H9 (cell line): ENCODE data around the gene CYP2U1. TPM values are rescaled to one million over a fixed set of nuclear protein-coding genes. Genes with fewer than 3 reads are reported as not detected.

Experiments used
- DNase-seq: peaks from one replicate; pipeline ENCODE4 v3.0.0-alpha.2; 2017
- H2AFZ ChIP-seq: one replicate; pipeline ENCODE4 v1.6.1; 2013; ENCODE audit warnings: mild to moderate bottlenecking, low read length, control low read depth, moderate library complexity
- H2AK5ac ChIP-seq: 2 replicates; pipeline ENCODE4 v1.6.1; 2013; ENCODE audit warnings: low read length, control low read depth, mixed read lengths; ENCODE audit not compliant: insufficient read length
- H2BK120ac ChIP-seq: one replicate; pipeline ENCODE4 v1.6.1; 2013; ENCODE audit warnings: low read depth, mild to moderate bottlenecking, low read length, control low read depth, inconsistent platforms; ENCODE audit not compliant: poor library complexity, severe bottlenecking
- H2BK12ac ChIP-seq: 2 replicates; pipeline ENCODE4 v1.6.1; 2013; ENCODE audit warnings: low read length, control low read depth, mixed read lengths, low read depth; ENCODE audit not compliant: insufficient read length
- H2BK15ac ChIP-seq: 2 replicates; pipeline ENCODE4 v1.6.1; 2013; ENCODE audit warnings: low read depth, low read length, control low read depth
- H2BK20ac ChIP-seq: one replicate; pipeline ENCODE4 v1.6.1; 2013; ENCODE audit warnings: low read depth, mild to moderate bottlenecking, low read length, control low read depth, inconsistent platforms; ENCODE audit not compliant: poor library complexity, severe bottlenecking
- H2BK5ac ChIP-seq: 2 replicates; pipeline ENCODE4 v1.6.1; 2013; ENCODE audit warnings: low read length, control low read depth, mixed read lengths; ENCODE audit not compliant: insufficient read length
- H3K14ac ChIP-seq: 2 replicates; pipeline ENCODE4 v1.6.1; 2013; ENCODE audit warnings: low read length, control low read depth; ENCODE audit not compliant: insufficient read depth
- H3K18ac ChIP-seq: 2 replicates; pipeline ENCODE4 v1.6.1; 2013; ENCODE audit warnings: low read depth, mild to moderate bottlenecking, mixed read lengths, low read length, control low read depth; ENCODE audit not compliant: insufficient read length
- H3K23ac ChIP-seq: 2 replicates; pipeline ENCODE4 v1.6.1; 2013; ENCODE audit warnings: low read length, control low read depth, mixed read lengths, low read depth; ENCODE audit not compliant: insufficient read length
- H3K23me2 ChIP-seq: 2 replicates; pipeline ENCODE4 v1.6.1; 2013; ENCODE audit warnings: low read depth, mild to moderate bottlenecking, mixed read lengths, low read length, control low read depth; ENCODE audit not compliant: insufficient read length, poor library complexity, severe bottlenecking
- H3K27ac ChIP-seq: 2 replicates; pipeline ENCODE4 v1.5.1; 2013; ENCODE audit warnings: low read length, control low read depth, mixed read lengths, low read depth; ENCODE audit not compliant: insufficient read length
- H3K27me3 ChIP-seq: 2 replicates; pipeline ENCODE4 v1.6.1; 2013; ENCODE audit warnings: low read length, control low read depth, inconsistent platforms; ENCODE audit not compliant: insufficient read depth
- H3K4ac ChIP-seq: 2 replicates; pipeline ENCODE4 v1.6.1; 2013; ENCODE audit warnings: low read depth, mild to moderate bottlenecking, control low read depth, inconsistent platforms, low read length, moderate library complexity
- H3K4me1 ChIP-seq: 2 replicates; pipeline ENCODE4 v1.6.1; 2013; ENCODE audit warnings: low read length, control low read depth, inconsistent platforms; ENCODE audit not compliant: insufficient read depth
- H3K4me2 ChIP-seq: 2 replicates; pipeline ENCODE4 v1.6.1; 2013; ENCODE audit warnings: low read length, control low read depth, mixed read lengths; ENCODE audit not compliant: insufficient read length, insufficient read depth
- H3K56ac ChIP-seq: 2 replicates; pipeline ENCODE4 v1.6.1; 2013; ENCODE audit warnings: low read depth, mild to moderate bottlenecking, mixed read lengths, low read length, control low read depth; ENCODE audit not compliant: insufficient read length
- H3K79me1 ChIP-seq: 2 replicates; pipeline ENCODE4 v1.6.1; 2013; ENCODE audit warnings: low read depth, mild to moderate bottlenecking, moderate library complexity, low read length, control low read depth, inconsistent platforms; ENCODE audit not compliant: insufficient read depth, poor library complexity, severe bottlenecking
- H3K79me2 ChIP-seq: 2 replicates; pipeline ENCODE4 v1.6.1; 2013; ENCODE audit warnings: low read length, control low read depth, inconsistent platforms; ENCODE audit not compliant: insufficient read depth
- H3K9ac ChIP-seq: 2 replicates; pipeline ENCODE4 v1.6.1; 2013; ENCODE audit warnings: low read length, control low read depth, mixed read lengths; ENCODE audit not compliant: insufficient read length; ENCODE audit errors: extremely low read depth
- H3K9me3 ChIP-seq: one replicate; pipeline ENCODE4 v1.6.1; 2013; ENCODE audit warnings: low read depth, low read length, inconsistent platforms; ENCODE audit not compliant: control insufficient read depth
- H3T11ph ChIP-seq: one replicate; pipeline ENCODE4 v1.6.1; 2013; ENCODE audit warnings: mild to moderate bottlenecking, low read length, control low read depth, inconsistent platforms
- H4K20me1 ChIP-seq: one replicate; pipeline ENCODE4 v1.6.1; 2013; ENCODE audit not compliant: control insufficient read depth, insufficient read length, insufficient read depth
- H4K5ac ChIP-seq: 2 replicates; pipeline ENCODE4 v1.6.1; 2013; ENCODE audit warnings: low read depth, mild to moderate bottlenecking, mixed read lengths, low read length, control low read depth; ENCODE audit not compliant: insufficient read length
- H4K8ac ChIP-seq: replicated peaks from 2 replicates; pipeline ENCODE4 v1.6.1; 2013; ENCODE audit warnings: low read length, control low read depth, mixed read lengths, low read depth; ENCODE audit not compliant: insufficient read length
- H4K91ac ChIP-seq: 2 replicates; pipeline ENCODE4 v1.6.1; 2013; ENCODE audit warnings: low read depth, mild to moderate bottlenecking, moderate library complexity, mixed read lengths, low read length, control low read depth; ENCODE audit not compliant: insufficient read length
- H3K27ac Mint-ChIP-seq, 3 experiments: 2 replicates in 2 of 3; 3 replicates in 1 of 3; pipeline ENCODE4 v1.8.0; 2020 to 2021; ENCODE audit warnings: mixed read lengths in 3 of 3, mild to moderate bottlenecking in 1 of 3, moderate library complexity in 1 of 3
- H3K27me3 Mint-ChIP-seq: 2 replicates; pipeline ENCODE4 v1.8.0; 2021; ENCODE audit warnings: low read depth, mild to moderate bottlenecking, moderate library complexity, mixed read lengths
- H3K36me3 Mint-ChIP-seq, 3 experiments: 2 replicates in 2 of 3; 3 replicates in 1 of 3; pipeline ENCODE4 v1.8.0; 2020 to 2021; ENCODE audit warnings: low read depth in 3 of 3, mixed read lengths in 3 of 3; ENCODE audit not compliant: insufficient read depth in 1 of 3
- H3K4me1 Mint-ChIP-seq, 2 experiments: 2 replicates each; pipeline ENCODE4 v1.8.0; 2020; ENCODE audit warnings: mixed read lengths in 2 of 2
- H3K4me3 Mint-ChIP-seq, 2 experiments: 2 replicates in 1 of 2; 3 replicates in 1 of 2; pipeline ENCODE4 v1.8.0; 2020 to 2021; ENCODE audit warnings: mild to moderate bottlenecking in 2 of 2, mixed read lengths in 2 of 2, moderate library complexity in 1 of 2
- H3K9me3 Mint-ChIP-seq, 2 experiments: 2 replicates in 1 of 2; 3 replicates in 1 of 2; pipeline ENCODE4 v1.8.0; 2020; ENCODE audit warnings: mild to moderate bottlenecking in 2 of 2, mixed read lengths in 2 of 2, moderate library complexity in 1 of 2
- CTCF ChIP-seq: fragments of 200-600 bp; sonication (generic); conservative IDR thresholded peaks from 3 replicates; pipeline ENCODE4 v1.8.0; 2021; ENCODE audit warnings: antibody characterized with exemption, mild to moderate bottlenecking
- total RNA-seq: library from RNA; stranded (reverse); gene quantifications from 2 replicates; pipeline ENCODE4 v1.2.1, GENCODE V29; 2021

Gene CYP2U1
- total RNA-seq, 1 experiment from 2014 or later, result 9.6 TPM

- Histone ChIP-seq H3K14ac (no peak overlapping the region), H4K5ac (no peak overlapping the region), H3T11ph (no peak overlapping the region), H3K79me2 (no peaks in the 10 kb centered on the region), H2BK5ac (no peak overlapping the region), H2BK12ac (no peak overlapping the region), H3K4me2 (no peak overlapping the region), H2BK120ac (no peak overlapping the region), H2AK5ac (no peak overlapping the region), H4K8ac (no peak overlapping the region), H3K9ac (no peak overlapping the region), H3K4me1 (no peaks in the 10 kb centered on the region), H2AFZ (no peak overlapping the region), H3K23me2 (no peaks in the 10 kb centered on the region), H3K79me1 (no peaks in the 10 kb centered on the region), H2BK15ac (no peak overlapping the region), H3K56ac (no peak overlapping the region), H4K20me1 (no peaks in the 10 kb centered on the region), H3K27me3 (no peaks in the 10 kb centered on the region), H3K23ac (no peak overlapping the region), H3K9me3 (no peaks in the 10 kb centered on the region), H4K91ac (no peak overlapping the region), H3K18ac (no peak overlapping the region), H2BK20ac (no peak overlapping the region), H3K27ac (no peak overlapping the region), H3K4ac (no peak overlapping the region)
- TF ChIP-seq CTCF, result no peak
- Mint-ChIP-seq H3K9me3 (peaks cover 6 to 19% of the 10 kb centered on the region in 2 experiments), H3K4me3 (no peak overlapping the region), H3K4me1 (peaks cover 3 to 14% of the 10 kb centered on the region in 2 experiments), H3K27me3 (no peaks in the 10 kb centered on the region; the same call in 1 of the 2 replicates), H3K36me3 (peaks cover 2 to 16% (median 7%) of the 10 kb centered on the region in 3 experiments; a peak in 6 of 7 replicates), H3K27ac (no peak overlapping the region)
- no peak for DNase-seq
Measured at GRCh38 chr4:107916623-107917022, 14.7 kb upstream of the CYP2U1 start.
